ENCODE measurements around the gene CHRNB2. TPM values are rescaled to one million over a fixed set of nuclear protein-coding genes. Genes with fewer than 3 reads are reported as not detected.
A peak's percentile ranks its signal among the peaks of the same experiment; 100 is the strongest.

Gene CHRNB2
- polyA plus RNA-seq, 3 donors, result 0.36 to 0.61 (median 0.56) TPM

- peak; percentile 60 for DNase-seq
Observed at GRCh38 chr1:154608397-154609270, 41.1 kb downstream of the CHRNB2 start.

- DNase-seq, result no peak
Observed at GRCh38 chr1:154609398-154610380, 42.1 kb downstream of the CHRNB2 start.

GRCh38 chr1:154611150-154611862 is 43.7 kb downstream of the CHRNB2 start:
- no peak for DNase-seq

- DNase-seq, result no peak
Observed at GRCh38 chr1:154614247-154614646, 46.7 kb downstream of the CHRNB2 start.

- no peak for DNase-seq
Observed at GRCh38 chr1:154614901-154615300, 47.3 kb downstream of the CHRNB2 start.

- no peak for DNase-seq
Observed at GRCh38 chr1:154615411-154615810, 47.8 kb downstream of the CHRNB2 start.

GRCh38 chr1:154616659-154617345 is 49.2 kb downstream of the CHRNB2 start:
- no peak for DNase-seq

GRCh38 chr1:154619181-154619948 is 51.8 kb downstream of the CHRNB2 start:
- no peak for DNase-seq

GRCh38 chr1:154620751-154621150 is 53.2 kb downstream of the CHRNB2 start:
- no peak for DNase-seq

- DNase-seq, result no peak
Observed at GRCh38 chr1:154621875-154622274, 54.3 kb downstream of the CHRNB2 start.

- DNase-seq, result no peak
Observed at GRCh38 chr1:154622503-154623039, 55.0 kb downstream of the CHRNB2 start.

GRCh38 chr1:154623358-154623757 is 55.8 kb downstream of the CHRNB2 start:
- no peak for DNase-seq

GRCh38 chr1:154624746-154625643 is 57.4 kb downstream of the CHRNB2 start:
- DNase-seq, result no peak

- no peak for DNase-seq
Observed at GRCh38 chr1:154626456-154627256, 59.1 kb downstream of the CHRNB2 start.

- DNase-seq, result peak; percentile 95
Observed at GRCh38 chr1:154627257-154628120, 59.9 kb downstream of the CHRNB2 start.

GRCh38 chr1:154628121-154628405 is 60.5 kb downstream of the CHRNB2 start:
- DNase-seq, result no peak

- no peak for DNase-seq
Observed at GRCh38 chr1:154629061-154629674, 61.6 kb downstream of the CHRNB2 start.
